Measurements from ENCODE around the gene BMP5. TPM values are rescaled to one million over a fixed set of nuclear protein-coding genes. Genes with fewer than 3 reads are reported as not detected.

The BMP5 gene
- total RNA-seq, 1 experiment from 2014 or later, result not detected

DNA sequence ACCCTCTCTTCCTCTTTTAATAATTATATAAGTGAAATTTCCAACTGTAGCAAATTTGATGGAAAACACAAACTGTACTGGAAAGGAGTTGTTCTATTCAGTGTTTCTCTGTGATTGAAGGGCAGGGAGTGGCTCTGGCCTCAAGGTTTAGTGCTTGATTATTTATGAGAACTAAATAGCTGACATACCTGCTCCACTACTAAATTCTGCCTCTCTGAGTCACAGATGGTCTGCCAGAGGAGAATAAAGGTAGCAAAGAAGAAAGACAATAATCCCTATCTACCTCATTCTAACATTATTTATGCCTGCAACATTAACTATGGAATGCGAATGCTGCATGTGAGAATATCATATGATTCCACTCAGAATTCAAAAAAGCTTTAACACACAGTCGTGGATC is 9.3 kb downstream of the BMP5 start:
- H3K4me1 Mint-ChIP-seq (ENCODE audit: insufficient read depth, unreplicated experiment), result peaks cover 40% of the 10 kb centered on the region
- no peak overlapping the region for H3K4me3 Mint-ChIP-seq (ENCODE audit: unreplicated experiment)
- ChIA-PET CTCF (interaction anchor here (0.9 kb wide), 1 partner anchor 226 kb away, joined by 4 read pairs; no protein-coding TSS in a partner anchor), POLR2A (interaction anchor here (3.1 kb wide), 1 partner anchor 17 kb away, joined by 11 read pairs; no protein-coding TSS in a partner anchor)
- intact Hi-C loops (cut with micrococcal nuclease), result loop anchor here (5.0 kb wide), 1 partner anchor 109 kb away; no protein-coding TSS in a partner anchor
- TF ChIP-seq, protein P1, sequence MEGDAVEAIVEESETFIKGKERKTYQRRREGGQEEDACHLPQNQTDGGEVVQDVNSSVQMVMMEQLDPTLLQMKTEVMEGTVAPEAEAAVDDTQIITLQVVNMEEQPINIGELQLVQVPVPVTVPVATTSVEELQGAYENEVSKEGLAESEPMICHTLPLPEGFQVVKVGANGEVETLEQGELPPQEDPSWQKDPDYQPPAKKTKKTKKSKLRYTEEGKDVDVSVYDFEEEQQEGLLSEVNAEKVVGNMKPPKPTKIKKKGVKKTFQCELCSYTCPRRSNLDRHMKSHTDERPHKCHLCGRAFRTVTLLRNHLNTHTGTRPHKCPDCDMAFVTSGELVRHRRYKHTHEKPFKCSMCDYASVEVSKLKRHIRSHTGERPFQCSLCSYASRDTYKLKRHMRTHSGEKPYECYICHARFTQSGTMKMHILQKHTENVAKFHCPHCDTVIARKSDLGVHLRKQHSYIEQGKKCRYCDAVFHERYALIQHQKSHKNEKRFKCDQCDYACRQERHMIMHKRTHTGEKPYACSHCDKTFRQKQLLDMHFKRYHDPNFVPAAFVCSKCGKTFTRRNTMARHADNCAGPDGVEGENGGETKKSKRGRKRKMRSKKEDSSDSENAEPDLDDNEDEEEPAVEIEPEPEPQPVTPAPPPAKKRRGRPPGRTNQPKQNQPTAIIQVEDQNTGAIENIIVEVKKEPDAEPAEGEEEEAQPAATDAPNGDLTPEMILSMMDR (IDR thresholded peaks at IDR 0.05; ENCODE audit: unreplicated experiment), result no peak
- BruUV-seq (replicated peaks), result no TSS peak
- no peaks in the 10 kb centered on the region for H3K27me3 Mint-ChIP-seq (ENCODE audit: insufficient read depth, unreplicated experiment)
- peak; percentile 10 for DNase-seq (ENCODE audit: unreplicated experiment)
- no peaks in the 10 kb centered on the region for H3K9me3 Mint-ChIP-seq (ENCODE audit: unreplicated experiment)
- H3K36me3 Mint-ChIP-seq (ENCODE audit: insufficient read depth, unreplicated experiment), result peaks cover 7% of the 10 kb centered on the region
- H3K27ac Mint-ChIP-seq (ENCODE audit: low read depth, unreplicated experiment), result no peak overlapping the region

DNA sequence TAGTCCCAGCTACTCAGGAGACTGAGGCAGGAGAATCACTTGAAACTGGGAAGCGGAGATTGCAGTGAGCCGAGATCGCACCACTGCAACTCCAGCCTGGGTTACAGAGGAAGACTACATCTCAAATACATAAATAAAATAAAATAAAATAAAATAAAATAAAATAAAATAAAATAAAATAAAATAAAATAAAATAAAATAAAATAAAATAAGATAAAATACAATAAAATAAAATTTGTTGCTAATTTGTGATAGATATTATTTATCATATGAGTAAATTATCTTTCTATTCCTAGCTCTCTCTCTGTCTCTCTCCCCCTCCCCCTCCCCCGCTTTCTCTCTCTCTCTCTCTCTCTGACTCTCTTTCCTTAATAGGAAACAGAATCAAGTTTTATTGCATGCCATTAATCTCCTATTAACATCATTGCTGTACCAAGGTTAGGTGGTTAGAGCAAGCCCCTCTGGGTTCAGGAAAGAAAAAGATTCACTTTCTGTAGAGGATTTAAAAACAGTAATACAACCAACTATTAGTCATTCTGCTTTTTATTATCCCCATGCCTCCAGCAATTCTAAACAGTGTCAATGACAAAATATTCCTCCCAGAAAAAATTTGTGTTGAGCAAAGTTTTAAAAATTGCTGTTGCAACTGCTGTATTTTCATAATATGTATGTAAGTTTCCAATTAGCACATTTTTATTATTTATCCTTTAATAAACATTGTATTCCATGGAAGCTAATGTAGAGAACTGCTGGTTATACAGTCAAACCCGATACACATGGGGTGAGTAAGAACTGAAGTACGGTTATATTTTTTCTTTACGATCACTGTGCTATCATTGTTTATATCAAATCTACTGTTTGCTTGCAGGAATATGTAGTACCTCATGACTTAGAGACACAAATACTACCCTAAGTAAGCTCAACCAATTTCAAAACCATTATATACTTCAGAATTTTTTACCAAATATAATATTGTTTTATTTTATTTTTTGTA is 22.1 kb downstream of the BMP5 start:
- POLR2A ChIA-PET, result no interaction called here
- Mint-ChIP-seq H3K4me1 (ENCODE audit: insufficient read depth, unreplicated experiment) (no peaks in the 10 kb centered on the region), H3K9me3 (ENCODE audit: unreplicated experiment) (no peaks in the 10 kb centered on the region), H3K27ac (ENCODE audit: low read depth, unreplicated experiment) (no peak overlapping the region), H3K4me3 (ENCODE audit: unreplicated experiment) (no peak overlapping the region), H3K27me3 (ENCODE audit: insufficient read depth, unreplicated experiment) (no peaks in the 10 kb centered on the region), H3K36me3 (ENCODE audit: insufficient read depth, unreplicated experiment) (no peaks in the 10 kb centered on the region)
- CTCF ChIA-PET, result interaction anchor here (0.6 kb wide), 1 partner anchor 526 kb away, joined by 3 read pairs; the partner anchor contains the start of gene GFRAL
- TF ChIP-seq, protein P1 (IDR thresholded peaks at IDR 0.05; ENCODE audit: unreplicated experiment), result no peak
- no TSS peak for BruUV-seq (replicated peaks)
- intact Hi-C loops (cut with micrococcal nuclease), result no loop called here
- no peak for DNase-seq (ENCODE audit: unreplicated experiment)

DNA sequence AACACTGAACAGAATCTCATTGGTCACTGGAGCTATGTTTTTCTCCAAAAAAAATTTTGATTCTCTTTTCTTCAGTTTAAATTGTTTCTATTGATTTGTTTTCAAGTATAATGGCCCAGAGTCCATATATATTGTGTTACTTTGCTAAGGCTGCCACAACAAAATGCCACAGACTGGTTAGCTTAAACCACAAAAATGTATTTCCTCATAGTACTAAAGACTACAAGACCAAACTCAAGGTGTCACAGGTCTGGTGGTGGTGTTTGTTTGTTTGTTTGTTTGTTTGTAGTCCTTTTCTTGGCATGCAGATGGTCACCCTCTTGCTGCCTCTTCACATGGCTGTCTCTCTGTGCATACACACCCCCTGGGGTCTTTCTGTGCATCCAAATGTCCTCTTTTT is 34.0 kb downstream of the BMP5 start:
- no peaks in the 10 kb centered on the region for H3K36me3 Mint-ChIP-seq (ENCODE audit: insufficient read depth, unreplicated experiment)
- H3K27me3 Mint-ChIP-seq (ENCODE audit: insufficient read depth, unreplicated experiment), result no peaks in the 10 kb centered on the region
- no peaks in the 10 kb centered on the region for H3K4me1 Mint-ChIP-seq (ENCODE audit: insufficient read depth, unreplicated experiment)
- DNase-seq (ENCODE audit: unreplicated experiment), result no peak
- H3K27ac Mint-ChIP-seq (ENCODE audit: low read depth, unreplicated experiment), result peak overlapping the region; percentile 81
- peaks cover 5% of the 10 kb centered on the region for H3K9me3 Mint-ChIP-seq (ENCODE audit: unreplicated experiment)
- TF ChIP-seq, protein P1 (IDR thresholded peaks at IDR 0.05; ENCODE audit: unreplicated experiment), result no peak
- no peak overlapping the region for H3K4me3 Mint-ChIP-seq (ENCODE audit: unreplicated experiment)
- CTCF ChIA-PET, result no interaction called here
- no TSS peak for BruUV-seq (replicated peaks)
- intact Hi-C loops (cut with micrococcal nuclease), result no loop called here
- POLR2A ChIA-PET, result interaction anchor here (0.6 kb wide), 1 partner anchor 261 kb away, joined by 3 read pairs; no protein-coding TSS in a partner anchor

DNA sequence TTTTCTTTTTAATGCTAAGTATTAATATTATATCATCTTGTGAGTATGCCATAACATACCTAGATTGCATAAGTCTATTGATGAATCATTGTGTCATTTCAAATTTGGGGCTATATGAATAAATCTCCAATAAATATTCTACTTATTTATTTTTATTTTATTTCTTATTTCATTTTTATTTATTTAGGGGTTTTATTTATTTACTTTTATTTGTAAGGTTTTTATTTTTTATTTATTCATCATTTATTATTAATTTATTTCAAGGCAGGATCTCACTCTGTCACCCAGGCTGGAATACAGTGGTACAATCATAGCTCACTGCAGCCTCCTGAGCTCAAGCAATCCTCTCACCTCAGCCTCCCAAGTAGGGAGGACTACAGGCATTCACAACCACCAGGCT is 36.3 kb downstream of the BMP5 start:
- DNase-seq (ENCODE audit: unreplicated experiment), result no peak
- CTCF ChIA-PET, result no interaction called here
- H3K36me3 Mint-ChIP-seq (ENCODE audit: insufficient read depth, unreplicated experiment), result no peaks in the 10 kb centered on the region
- intact Hi-C loops (cut with micrococcal nuclease), result no loop called here
- H3K27ac Mint-ChIP-seq (ENCODE audit: low read depth, unreplicated experiment), result no peak overlapping the region
- no peak overlapping the region for H3K4me3 Mint-ChIP-seq (ENCODE audit: unreplicated experiment)
- BruUV-seq (replicated peaks), result no TSS peak
- H3K4me1 Mint-ChIP-seq (ENCODE audit: insufficient read depth, unreplicated experiment), result no peaks in the 10 kb centered on the region
- H3K9me3 Mint-ChIP-seq (ENCODE audit: unreplicated experiment), result peaks cover 5% of the 10 kb centered on the region
- POLR2A ChIA-PET, result interaction anchor here (1.0 kb wide), 1 partner anchor 77 kb away, joined by 3 read pairs; no protein-coding TSS in a partner anchor
- TF ChIP-seq, protein P1 (IDR thresholded peaks at IDR 0.05; ENCODE audit: unreplicated experiment), result no peak
- H3K27me3 Mint-ChIP-seq (ENCODE audit: insufficient read depth, unreplicated experiment), result no peaks in the 10 kb centered on the region

All from MCF 10A (cell line).